Germinal center (tissue), 1 donor: ENCODE measurements around the gene SMG7.
"Not testable (repeated sequence)": the region's sequence is repeated elsewhere in the genome, so short reads cannot be mapped to it uniquely, and the experiment has no call there.

Experiments
- DNase-seq: peaks from one replicate; pipeline ENCODE4 v3.0.0; 2012; ENCODE audit warnings: mixed read lengths, low spot score

SMG7 gene, protein sequence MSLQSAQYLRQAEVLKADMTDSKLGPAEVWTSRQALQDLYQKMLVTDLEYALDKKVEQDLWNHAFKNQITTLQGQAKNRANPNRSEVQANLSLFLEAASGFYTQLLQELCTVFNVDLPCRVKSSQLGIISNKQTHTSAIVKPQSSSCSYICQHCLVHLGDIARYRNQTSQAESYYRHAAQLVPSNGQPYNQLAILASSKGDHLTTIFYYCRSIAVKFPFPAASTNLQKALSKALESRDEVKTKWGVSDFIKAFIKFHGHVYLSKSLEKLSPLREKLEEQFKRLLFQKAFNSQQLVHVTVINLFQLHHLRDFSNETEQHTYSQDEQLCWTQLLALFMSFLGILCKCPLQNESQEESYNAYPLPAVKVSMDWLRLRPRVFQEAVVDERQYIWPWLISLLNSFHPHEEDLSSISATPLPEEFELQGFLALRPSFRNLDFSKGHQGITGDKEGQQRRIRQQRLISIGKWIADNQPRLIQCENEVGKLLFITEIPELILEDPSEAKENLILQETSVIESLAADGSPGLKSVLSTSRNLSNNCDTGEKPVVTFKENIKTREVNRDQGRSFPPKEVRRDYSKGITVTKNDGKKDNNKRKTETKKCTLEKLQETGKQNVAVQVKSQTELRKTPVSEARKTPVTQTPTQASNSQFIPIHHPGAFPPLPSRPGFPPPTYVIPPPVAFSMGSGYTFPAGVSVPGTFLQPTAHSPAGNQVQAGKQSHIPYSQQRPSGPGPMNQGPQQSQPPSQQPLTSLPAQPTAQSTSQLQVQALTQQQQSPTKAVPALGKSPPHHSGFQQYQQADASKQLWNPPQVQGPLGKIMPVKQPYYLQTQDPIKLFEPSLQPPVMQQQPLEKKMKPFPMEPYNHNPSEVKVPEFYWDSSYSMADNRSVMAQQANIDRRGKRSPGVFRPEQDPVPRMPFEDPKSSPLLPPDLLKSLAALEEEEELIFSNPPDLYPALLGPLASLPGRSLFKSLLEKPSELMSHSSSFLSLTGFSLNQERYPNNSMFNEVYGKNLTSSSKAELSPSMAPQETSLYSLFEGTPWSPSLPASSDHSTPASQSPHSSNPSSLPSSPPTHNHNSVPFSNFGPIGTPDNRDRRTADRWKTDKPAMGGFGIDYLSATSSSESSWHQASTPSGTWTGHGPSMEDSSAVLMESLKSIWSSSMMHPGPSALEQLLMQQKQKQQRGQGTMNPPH

DNA sequence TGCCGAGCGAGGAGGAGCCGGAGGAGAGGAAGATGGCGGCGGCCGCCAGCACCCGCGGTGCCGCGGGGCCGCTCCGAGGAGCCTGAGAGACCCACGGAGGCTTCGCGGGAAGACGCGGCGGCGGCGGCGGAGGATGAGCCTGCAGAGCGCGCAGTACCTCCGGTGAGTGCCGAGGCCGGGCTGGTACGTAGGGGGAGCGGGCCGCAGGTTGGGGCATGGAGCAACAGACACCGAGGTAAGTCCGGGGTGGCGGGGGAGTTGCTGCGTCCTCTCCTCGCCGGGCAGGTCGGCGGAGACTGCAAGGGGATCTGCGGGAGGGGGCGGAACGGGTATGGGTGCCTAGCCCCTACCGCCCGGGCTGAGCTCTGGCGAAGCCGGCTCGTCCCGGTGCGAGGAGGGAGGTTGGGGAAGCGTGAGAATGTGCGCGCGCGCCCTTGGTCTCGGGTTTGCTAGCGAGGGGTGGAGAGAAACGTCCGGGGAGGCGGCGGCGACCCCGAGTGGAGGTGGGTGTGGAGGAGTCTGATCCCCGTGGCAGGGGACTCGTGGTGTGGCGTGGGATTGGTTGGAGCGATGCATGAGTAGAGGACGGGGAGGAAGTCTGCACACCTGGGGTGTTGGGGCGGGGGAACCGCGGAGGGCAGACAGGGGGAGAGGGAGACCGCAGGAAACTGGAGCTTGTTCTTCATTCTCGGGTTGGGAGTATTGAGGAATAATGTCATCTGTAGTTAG, at the start of gene SMG7:
TSS of gene SMG7 (plus strand) at position 12 of the 729 bp plus-strand sequence. CDS start at position 134, 122 bp downstream.
- DNase-seq: peak; percentile 69

DNA sequence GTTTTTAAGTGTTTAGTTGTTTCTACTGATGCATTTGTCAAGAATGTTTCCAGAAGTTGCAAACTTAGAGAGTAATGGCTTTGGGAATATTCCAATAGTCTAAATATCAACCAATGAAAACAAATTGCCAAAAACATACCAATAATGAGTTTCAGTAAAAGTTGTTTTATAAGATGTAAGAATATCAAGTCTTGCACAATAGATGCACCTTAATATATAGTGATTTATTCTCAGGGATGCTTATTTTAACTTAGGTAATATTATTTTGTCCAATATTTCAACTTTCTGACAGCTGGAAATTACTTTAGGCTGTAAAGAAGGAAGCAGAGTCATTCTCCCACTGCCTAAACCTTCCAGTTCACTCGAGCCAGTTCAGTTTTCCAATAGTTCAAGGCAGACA, 48.8 kb upstream of the SMG7 start:
- DNase-seq: no peak

DNA sequence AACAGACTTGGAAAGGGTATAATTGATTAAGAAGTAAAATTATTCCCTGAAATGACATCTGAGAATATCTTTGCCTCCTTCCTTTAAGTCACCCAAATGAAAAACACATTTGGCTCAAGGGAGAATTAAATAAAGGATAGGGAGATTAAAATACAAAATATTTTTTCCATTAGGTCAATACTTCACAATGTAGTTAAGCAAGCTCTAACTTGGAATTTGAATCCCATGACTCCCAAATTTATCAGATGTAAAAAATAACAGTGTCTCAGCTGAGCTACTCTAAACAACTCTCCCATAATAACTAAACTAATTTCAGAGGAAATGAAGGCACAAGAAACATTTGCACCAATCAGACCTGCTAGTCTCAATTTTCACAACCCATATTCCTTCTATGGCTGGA, 47.6 kb upstream of the SMG7 start:
- DNase-seq: no peak

DNA sequence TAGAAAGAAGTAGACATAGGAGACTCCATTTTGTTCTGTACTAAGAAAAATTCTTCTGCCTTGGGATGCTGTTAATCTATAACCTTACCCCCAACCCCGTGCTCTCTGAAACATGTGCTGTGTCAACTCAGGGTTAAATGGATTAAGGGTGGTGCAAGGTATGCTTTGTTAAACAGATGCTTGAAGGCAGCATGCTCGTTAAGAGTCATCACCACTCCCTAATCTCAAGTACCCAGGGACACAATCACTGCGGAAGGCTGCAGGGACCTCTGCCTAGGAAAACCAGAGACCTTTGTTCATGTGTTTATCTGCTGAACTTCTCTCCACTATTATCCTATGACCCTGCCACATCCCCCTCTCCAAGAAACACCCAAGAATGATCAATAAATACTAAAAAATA, 44.7 kb upstream of the SMG7 start:
- DNase-seq: not testable (repeated sequence)

DNA sequence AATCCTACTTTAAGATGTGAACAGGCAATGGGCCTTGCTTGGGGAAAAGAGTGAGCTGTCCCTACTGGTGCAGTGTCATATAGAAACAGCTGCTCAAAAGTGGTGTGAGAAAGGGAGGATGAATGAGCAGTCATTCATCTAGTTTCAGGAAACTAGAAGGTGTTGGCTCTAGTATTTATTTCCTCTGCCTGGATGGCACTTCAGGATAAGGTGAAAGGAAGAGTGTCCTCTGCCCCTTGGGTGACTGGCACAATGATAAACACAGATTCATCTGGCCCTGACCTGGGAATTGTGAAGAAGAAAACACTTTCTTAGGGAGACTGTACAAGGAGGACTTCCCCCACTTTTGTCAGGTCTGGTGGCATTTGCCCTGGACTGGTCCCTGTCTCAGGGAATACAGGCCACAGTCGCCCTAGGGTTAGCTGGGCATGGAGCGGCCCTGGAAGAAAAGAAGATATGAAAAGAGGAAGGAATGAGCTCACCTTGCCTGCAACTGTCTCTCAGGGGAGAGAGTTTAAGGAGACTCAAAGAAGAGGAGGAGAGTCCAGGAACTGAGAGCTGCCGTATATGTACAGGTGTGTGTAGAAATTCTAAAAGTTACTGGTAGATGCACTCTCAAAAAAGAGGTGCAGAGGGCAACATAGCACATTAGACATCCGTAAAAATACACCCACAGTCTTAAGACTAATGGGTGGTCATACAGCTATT, 40.3 kb upstream of the SMG7 start:
- no peak for DNase-seq

DNA sequence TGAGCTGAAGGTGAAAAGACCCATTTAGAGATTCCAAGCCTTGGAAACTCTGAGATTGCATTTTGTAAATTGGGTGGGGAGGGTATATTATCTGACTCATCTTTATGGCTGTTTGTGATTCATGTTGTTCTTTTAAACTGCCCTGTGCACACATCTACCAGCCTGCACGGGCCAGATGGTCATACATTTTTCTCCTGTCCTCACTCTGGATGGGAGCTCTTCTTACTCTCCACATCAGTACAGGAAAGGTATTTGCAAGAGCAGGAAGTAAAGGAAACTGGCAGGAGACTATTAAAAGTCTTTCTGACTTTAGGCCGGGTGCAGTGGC, 39.8 kb upstream of the SMG7 start:
- no peak for DNase-seq

DNA sequence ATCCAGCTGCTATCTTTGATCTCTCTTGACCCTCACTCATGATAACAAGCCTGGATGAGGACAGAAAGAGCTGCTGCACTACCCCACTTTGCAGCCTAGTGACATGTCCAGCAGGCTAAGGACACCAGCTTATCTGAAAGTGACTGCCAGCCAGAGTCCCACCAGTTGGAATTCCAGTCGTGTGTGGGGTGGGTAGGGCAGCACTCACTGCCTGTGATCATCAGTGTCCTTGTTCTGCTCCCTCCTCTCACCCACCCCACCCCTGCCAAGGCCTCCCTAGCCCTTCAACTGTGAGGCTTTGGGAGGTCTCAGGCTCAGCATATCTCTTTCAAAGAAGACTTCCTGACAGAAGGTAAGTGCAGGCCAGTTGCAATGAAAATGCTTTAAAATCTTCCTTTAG, 38.6 kb upstream of the SMG7 start:
- no peak for DNase-seq

DNA sequence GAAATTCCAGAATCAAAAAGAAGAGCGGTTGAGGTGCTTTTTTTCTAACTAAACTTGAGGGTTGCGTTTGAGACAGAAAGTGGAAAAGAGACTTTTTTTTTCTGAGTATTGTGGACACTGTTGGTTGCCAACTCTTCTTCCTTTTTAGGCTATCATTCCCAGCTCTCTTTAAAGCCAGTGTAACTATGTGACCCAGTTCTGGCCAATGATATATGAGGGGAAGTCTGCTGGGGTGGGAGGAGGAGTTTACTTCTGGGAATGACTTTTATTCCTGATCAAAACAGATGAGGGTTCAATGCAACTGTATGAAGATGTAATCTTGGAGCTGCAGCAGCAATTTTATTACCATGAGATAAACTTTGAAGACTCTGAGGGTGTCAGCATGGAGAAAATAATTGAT, 36.8 kb upstream of the SMG7 start:
- no peak for DNase-seq

DNA sequence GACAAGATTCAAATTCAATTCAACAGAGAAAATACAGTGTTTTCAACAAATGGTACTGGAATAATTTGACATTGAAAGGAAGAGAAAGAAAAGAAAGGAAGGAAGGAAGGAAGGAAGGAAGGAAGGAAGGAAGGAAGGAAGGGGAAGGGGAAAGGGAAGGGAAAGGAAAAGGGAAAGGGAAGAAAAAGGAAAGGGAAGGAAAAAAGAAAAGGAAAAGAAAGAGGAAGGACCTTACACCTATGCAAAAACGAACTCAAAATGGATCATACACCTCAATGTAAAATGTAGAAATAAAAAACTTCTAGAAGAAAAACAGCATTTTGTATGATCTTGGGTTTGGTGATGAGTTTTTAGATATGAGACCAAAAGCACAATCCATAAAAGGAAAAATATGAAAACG, 34.2 kb upstream of the SMG7 start:
- no peak for DNase-seq

DNA sequence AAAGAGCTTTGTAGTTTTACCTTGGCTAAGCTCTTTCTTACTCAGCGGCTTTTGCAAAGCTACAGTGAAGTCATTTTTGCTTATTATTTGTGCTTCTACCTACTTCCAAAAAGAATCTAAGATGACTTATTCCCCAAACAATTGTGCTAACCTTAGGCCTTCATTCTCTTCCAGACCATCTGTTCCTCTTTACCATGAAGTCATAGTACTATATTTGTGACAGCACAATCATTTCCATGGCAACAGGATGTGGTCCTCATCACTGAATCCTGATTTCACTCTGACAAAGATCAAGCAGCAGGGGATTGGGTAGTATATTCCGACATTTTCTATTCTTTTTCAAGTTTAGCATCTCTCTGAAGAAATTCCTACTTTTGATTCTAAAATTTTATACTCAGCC, 29.3 kb upstream of the SMG7 start:
- DNase-seq: no peak

DNA sequence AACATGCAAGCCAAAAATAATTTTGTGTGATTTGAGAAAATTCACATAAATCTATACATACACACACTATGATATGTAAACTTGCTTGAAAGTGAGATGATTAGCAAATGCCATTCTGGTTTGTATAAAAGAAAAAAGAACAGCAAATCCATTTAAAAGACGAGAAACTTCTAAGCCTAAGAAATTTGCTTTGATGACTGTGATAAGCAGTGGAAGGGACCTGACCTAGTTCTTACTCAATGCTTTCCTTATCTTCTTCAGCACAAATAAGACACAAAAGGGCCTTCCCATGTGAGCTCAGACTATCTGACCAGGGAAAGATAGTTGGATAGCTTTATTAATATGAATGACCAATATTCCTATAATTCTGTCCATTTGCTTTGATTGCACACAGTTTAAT, 28.8 kb upstream of the SMG7 start:
- no peak for DNase-seq

DNA sequence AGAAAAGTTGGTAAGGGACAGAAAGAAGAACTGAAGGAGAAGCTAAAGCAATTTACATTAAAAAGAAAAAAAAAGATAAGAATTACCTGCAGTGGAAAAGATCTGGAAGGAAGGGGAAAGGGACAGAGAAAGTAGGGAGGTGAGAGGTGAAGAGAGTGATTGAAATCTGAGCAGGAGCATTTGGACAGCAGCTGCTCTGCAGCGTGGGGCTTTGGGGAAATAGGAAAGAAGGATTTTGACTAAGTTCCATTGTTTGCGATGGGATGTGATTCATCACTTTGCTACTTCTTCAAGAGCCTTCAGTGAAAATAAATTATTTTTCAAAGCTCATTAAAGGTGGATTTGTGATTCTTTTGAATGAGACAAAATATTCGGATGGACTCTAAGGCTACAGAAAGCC, 28.1 kb upstream of the SMG7 start:
- no peak for DNase-seq

DNA sequence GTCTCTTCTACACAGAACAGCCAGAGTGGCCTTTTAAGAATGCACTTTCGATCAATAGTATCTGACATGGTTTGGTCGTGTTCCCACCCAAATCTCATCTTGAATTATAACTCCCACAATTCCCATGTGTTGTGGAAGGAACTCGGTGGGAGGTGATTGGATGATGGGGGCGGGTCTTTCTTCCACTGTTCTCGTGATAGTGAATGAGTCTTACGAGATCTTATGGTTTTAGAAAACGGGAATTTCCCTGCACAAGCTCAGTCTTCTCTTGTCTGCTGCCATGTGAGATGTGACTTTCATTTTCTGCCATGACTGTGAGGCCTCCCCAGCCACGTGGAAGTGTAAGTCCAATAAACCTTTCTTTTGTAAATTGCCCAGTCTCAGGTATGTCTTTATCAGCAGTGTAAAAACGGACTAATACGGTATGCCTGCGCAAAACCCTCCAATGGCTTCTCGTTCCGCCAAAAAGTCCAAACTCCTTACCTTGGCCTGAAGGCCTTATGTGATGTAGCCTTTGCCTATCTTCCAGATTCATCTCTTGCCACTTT, 23.0 kb upstream of the SMG7 start:
- no peak for DNase-seq

DNA sequence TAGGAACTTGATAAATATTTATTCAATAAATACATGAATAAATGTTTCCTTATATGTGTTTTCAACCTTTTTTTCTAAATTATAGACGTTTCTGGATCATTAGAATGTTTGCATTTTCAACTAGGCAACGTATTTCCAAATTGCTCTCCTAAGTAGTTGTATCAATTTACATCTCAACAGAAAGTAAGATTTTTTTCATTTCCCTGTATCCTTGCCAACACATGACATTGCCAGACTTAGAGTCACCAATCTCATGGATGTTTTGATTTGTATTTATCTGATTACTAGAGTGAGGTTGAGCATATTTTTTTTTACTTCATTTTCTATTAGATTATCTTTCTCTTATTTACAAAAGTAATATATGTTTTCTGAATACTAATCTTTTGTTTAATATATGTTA, 22.2 kb upstream of the SMG7 start:
- DNase-seq: no peak

DNA sequence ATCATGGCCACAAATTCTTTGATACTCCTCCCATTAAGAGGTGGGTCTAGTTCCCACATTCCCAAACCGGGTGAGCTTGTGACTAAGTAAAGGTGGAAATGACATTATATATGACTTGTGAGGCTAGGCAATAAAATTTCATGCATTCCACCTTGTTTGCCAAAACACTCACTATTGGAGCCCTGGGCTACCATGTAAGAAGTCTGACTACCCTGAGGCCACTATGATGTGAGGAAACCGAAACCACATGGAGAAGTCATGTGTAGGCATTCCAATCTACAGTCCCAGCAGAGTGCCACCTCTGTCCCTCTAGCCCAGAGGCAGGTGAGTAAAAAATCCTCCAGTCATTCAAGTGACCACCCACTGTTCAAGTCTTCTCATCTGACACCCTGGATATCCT, 17.9 kb upstream of the SMG7 start:
- DNase-seq: no peak

DNA sequence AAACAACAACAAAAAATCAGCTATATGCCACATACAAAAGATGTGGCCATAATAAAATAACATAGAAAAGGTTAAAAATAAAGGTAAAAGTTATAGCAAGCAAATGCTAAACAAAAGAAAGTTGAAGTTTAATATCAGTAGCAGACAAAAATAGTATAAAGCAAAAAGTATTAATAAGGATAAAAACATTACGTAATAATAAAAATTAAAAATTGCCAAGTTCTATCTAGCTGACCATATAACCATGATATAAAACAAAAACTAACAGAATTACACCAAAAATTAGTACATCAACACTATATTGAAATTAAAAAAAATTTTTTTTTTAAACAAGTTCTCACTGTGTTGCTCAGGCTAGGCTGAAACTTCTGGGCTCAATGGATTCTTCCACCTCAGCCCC, 15.5 kb upstream of the SMG7 start:
- no peak for DNase-seq

DNA sequence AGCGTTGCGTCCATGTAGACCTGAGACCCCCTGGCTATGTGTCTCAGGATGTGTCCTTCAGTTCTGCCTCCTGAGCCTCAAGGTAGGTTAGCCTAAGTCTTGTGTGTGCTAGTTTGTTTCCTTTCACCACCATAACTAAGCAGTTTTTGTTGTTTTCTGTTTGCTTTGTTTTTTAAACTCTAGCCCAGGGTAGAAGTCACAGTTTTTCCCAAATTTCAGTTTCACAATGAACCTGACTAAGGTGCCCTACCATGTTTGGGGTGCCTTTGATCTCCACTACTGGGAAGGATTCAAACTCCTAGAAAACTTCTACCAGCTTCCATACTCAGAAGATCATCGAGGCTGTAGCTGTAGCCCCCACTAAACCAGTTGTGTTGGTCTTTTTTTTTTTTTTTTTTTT, 14.8 kb upstream of the SMG7 start:
- no peak for DNase-seq

DNA sequence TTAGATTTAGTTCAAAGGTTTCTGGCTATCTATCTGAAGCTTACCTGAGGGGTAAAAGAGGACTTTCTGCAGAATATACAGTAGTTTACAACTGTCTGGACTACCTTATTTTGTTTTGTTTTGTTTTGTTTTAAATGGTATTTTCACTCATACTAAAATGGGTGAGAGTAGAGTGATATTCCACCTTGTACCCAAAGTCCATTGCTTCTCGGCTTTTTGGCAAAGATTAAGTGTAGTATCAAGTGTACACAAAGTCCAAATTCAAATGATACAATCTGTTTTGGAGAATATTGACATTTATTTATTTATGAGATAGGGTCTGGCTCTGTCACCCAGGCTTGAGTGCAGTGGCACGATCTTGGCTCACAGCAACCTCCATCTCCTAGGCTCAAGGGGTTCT, 11.7 kb upstream of the SMG7 start:
- no peak for DNase-seq

DNA sequence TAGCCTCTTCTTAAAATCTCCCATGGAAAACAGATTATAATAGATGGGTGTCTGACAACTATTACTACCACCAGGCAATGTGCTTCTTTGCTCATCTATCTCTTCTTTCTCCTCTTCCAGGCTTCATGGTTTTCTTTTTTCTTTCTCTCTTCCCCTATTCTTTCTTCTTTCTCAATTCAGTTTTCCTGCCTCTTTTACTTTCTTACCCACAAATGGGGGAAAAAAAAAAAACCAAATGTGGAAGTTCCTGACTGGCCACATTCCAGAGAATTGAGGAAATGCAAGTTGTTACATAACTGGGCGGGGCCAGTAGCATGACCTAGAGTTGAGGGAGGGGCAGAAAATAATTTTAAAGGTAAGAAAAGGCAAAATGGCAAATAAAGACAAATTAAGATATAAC, 10.9 kb upstream of the SMG7 start:
- no peak for DNase-seq

DNA sequence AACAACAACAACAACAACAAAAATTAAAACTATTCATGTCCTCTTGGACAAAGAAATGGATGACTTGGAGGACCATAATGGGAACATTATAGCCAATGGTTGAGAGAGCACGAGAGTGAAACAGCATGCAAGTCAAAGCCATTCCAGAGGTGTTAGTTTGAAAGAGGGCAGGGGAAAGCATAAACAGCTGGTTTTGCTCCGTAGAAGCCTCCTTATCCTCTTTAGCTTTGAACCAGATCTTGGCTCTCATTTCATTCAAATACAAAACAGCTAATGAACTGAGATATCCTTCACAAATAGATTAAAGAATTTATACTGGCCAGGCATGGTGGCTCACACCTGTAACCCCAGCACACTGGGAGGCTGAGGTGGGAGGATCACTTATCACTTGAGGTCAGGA, 8.7 kb upstream of the SMG7 start:
- DNase-seq: no peak

DNA sequence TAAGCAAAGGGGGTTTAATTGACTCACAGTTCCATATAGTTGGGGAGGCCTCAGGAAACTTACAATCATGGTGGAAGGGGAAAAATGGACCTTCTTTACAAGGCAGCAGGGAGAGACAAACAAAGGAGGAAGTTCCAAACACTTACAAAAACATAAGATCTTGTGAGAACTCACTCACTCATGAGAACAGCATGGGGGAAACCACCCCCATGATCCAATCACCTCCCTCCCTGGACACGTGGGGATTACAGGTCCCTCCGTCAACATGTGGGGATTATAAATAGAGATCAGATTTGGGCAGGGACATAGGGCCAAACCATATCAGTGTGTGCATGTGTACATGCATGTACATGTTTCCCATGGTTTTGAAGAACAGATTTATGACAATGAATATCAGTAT, 5.5 kb upstream of the SMG7 start:
- DNase-seq: no peak
